ENCODE results near the gene TBC1D22A. TPM values are rescaled to one million over a fixed set of nuclear protein-coding genes. Genes with fewer than 3 reads are reported as not detected.

TBC1D22A gene
- total RNA-seq, 1 donor from 2014 or later: 24.2 TPM

DNA sequence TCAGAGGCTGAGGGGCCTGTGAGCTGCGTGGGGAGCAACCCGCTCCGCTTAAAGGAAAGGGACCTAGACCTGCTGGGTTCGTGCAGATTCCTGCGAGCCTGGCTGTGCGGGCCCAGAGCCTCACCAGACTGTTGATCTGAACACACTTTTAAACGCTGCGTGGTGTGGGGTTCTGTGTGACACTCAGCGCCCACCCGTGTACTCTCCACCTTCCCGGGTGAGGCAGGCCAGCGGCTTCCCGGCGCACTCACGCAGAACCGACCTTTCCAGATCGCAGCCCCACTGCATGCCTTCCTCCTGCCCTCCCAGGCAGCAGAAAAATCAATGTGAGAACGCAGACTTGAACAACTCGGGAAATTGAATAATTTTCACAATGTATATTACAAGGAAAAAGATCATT is 388.6 kb downstream of the TBC1D22A start:
- TF ChIP-seq EZH2 (IDR thresholded peaks at IDR 0.05; ENCODE audit: insufficient read depth, low read length): no peak
- TF ChIP-seq, protein P1, sequence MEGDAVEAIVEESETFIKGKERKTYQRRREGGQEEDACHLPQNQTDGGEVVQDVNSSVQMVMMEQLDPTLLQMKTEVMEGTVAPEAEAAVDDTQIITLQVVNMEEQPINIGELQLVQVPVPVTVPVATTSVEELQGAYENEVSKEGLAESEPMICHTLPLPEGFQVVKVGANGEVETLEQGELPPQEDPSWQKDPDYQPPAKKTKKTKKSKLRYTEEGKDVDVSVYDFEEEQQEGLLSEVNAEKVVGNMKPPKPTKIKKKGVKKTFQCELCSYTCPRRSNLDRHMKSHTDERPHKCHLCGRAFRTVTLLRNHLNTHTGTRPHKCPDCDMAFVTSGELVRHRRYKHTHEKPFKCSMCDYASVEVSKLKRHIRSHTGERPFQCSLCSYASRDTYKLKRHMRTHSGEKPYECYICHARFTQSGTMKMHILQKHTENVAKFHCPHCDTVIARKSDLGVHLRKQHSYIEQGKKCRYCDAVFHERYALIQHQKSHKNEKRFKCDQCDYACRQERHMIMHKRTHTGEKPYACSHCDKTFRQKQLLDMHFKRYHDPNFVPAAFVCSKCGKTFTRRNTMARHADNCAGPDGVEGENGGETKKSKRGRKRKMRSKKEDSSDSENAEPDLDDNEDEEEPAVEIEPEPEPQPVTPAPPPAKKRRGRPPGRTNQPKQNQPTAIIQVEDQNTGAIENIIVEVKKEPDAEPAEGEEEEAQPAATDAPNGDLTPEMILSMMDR (IDR thresholded peaks at IDR 0.05; ENCODE audit: insufficient read depth, low read depth, low read length): no peak
- no peak for DNase-seq (ENCODE audit: low read depth)
- no peaks in the 10 kb centered on the region for H3K79me2 ChIP-seq (ENCODE audit: insufficient read depth, low read length)
- no peaks in the 10 kb centered on the region for H3K27me3 ChIP-seq (ENCODE audit: insufficient read depth, low read length)
- peak overlapping the region; percentile 56 for H3K4me2 ChIP-seq (ENCODE audit: low read length)
- H3K4me3 ChIP-seq (ENCODE audit: insufficient read depth, low read depth, low read length): no peak overlapping the region
- Mint-ChIP-seq H3K27ac (ENCODE audit: unreplicated experiment) (no peak overlapping the region), H3K9me3 (ENCODE audit: unreplicated experiment) (no peaks in the 10 kb centered on the region), H3K36me3 (ENCODE audit: low read depth, unreplicated experiment) (peaks cover 5% of the 10 kb centered on the region), H3K27me3 (ENCODE audit: low read depth, unreplicated experiment) (no peaks in the 10 kb centered on the region), H3K4me3 (ENCODE audit: unreplicated experiment) (no peak overlapping the region), H3K4me1 (ENCODE audit: low read depth, unreplicated experiment) (peaks cover 13% of the 10 kb centered on the region)
- no peak overlapping the region for H2AFZ ChIP-seq (ENCODE audit: low read depth, low read length)
- no peak overlapping the region for H3K27ac ChIP-seq (ENCODE audit: low read depth, low read length)
- no peak overlapping the region for H3K9ac ChIP-seq (ENCODE audit: low read length)
- H3K4me1 ChIP-seq (ENCODE audit: insufficient read depth, low read length): peaks cover 25% of the 10 kb centered on the region
- no peak for FAIRE-seq
- no peaks in the 10 kb centered on the region for H3K36me3 ChIP-seq (ENCODE audit: insufficient read depth, low read length)
- no peaks in the 10 kb centered on the region for H3K9me3 ChIP-seq (ENCODE audit: insufficient read depth, low read depth, low read length)
- no peaks in the 10 kb centered on the region for H4K20me1 ChIP-seq (ENCODE audit: insufficient read depth, low read length)

DNA sequence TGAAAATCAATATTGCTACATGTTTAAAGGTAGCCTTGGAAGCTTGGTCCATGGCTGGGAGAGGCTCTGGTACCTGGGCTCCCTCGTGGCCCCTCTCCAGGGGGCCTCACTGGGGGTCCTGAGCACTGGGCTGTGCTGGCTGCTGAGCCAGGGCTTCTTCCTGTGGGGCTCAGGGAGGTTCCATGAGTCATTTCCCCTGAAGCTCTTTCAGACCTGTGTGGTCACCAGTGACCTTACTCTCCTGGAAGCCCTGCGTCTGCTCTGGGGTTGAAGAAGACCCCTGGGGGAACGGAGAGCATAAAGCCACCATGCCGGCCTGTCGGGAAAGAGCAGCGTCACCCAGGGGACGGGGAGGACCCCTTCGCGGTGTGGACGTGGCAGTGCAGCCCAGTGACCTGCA is 389.0 kb downstream of the TBC1D22A start:
- no peaks in the 10 kb centered on the region for H3K79me2 ChIP-seq (ENCODE audit: insufficient read depth, low read length)
- H3K27ac ChIP-seq (ENCODE audit: low read depth, low read length): no peak overlapping the region
- no peaks in the 10 kb centered on the region for H4K20me1 ChIP-seq (ENCODE audit: insufficient read depth, low read length)
- H3K9me3 ChIP-seq (ENCODE audit: insufficient read depth, low read depth, low read length): no peaks in the 10 kb centered on the region
- peaks cover 13% of the 10 kb centered on the region for H3K4me1 Mint-ChIP-seq (ENCODE audit: low read depth, unreplicated experiment)
- no peak overlapping the region for H3K4me3 ChIP-seq (ENCODE audit: insufficient read depth, low read depth, low read length)
- peak overlapping the region; percentile 56 for H3K4me2 ChIP-seq (ENCODE audit: low read length)
- no peaks in the 10 kb centered on the region for H3K27me3 ChIP-seq (ENCODE audit: insufficient read depth, low read length)
- H3K36me3 Mint-ChIP-seq (ENCODE audit: low read depth, unreplicated experiment): peaks cover 5% of the 10 kb centered on the region
- no peak for FAIRE-seq
- peak; percentile 22 for DNase-seq (ENCODE audit: low read depth)
- TF ChIP-seq, protein P1 (IDR thresholded peaks at IDR 0.05; ENCODE audit: insufficient read depth, low read depth, low read length): no peak
- TF ChIP-seq EZH2 (IDR thresholded peaks at IDR 0.05; ENCODE audit: insufficient read depth, low read length): no peak
- no peaks in the 10 kb centered on the region for H3K27me3 Mint-ChIP-seq (ENCODE audit: low read depth, unreplicated experiment)
- H3K9ac ChIP-seq (ENCODE audit: low read length): no peak overlapping the region
- H2AFZ ChIP-seq (ENCODE audit: low read depth, low read length): no peak overlapping the region
- H3K27ac Mint-ChIP-seq (ENCODE audit: unreplicated experiment): peak overlapping the region; percentile 92
- H3K36me3 ChIP-seq (ENCODE audit: insufficient read depth, low read length): no peaks in the 10 kb centered on the region
- H3K9me3 Mint-ChIP-seq (ENCODE audit: unreplicated experiment): no peaks in the 10 kb centered on the region
- H3K4me3 Mint-ChIP-seq (ENCODE audit: unreplicated experiment): no peak overlapping the region
- peaks cover 25% of the 10 kb centered on the region for H3K4me1 ChIP-seq (ENCODE audit: insufficient read depth, low read length)

DNA sequence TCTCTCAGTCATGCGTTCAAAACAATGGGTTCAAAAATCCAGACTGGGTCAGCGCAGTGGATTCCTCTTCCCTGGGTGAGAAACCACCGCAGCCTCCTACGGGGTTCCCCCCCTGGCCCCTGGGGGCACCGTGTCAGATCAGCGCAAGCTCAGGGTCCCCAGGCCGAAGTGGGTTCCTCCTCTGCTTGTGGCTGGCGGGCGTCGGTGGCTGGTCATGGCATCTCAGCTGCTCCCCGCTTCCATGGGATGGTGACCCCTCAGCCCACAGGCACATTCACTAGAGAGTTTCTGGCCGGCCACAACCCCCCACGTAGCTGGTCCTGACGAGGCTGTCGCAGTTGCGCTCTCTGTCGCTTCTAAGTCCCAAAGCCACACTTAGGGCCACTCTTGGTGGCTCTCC is 389.8 kb downstream of the TBC1D22A start:
- no peak for TF ChIP-seq EZH2 (IDR thresholded peaks at IDR 0.05; ENCODE audit: insufficient read depth, low read length)
- TF ChIP-seq, protein P1 (IDR thresholded peaks at IDR 0.05; ENCODE audit: insufficient read depth, low read depth, low read length): no peak
- Histone ChIP-seq H3K9me3 (ENCODE audit: insufficient read depth, low read depth, low read length) (no peaks in the 10 kb centered on the region), H3K27ac (ENCODE audit: low read depth, low read length) (no peak overlapping the region), H4K20me1 (ENCODE audit: insufficient read depth, low read length) (no peaks in the 10 kb centered on the region), H3K4me3 (ENCODE audit: insufficient read depth, low read depth, low read length) (no peak overlapping the region), H3K4me1 (ENCODE audit: insufficient read depth, low read length) (peaks cover 25% of the 10 kb centered on the region), H3K27me3 (ENCODE audit: insufficient read depth, low read length) (no peaks in the 10 kb centered on the region), H3K36me3 (ENCODE audit: insufficient read depth, low read length) (no peaks in the 10 kb centered on the region), H3K79me2 (ENCODE audit: insufficient read depth, low read length) (no peaks in the 10 kb centered on the region), H3K9ac (ENCODE audit: low read length) (no peak overlapping the region), H3K4me2 (ENCODE audit: low read length) (no peak overlapping the region), H2AFZ (ENCODE audit: low read depth, low read length) (no peak overlapping the region)
- H3K9me3 Mint-ChIP-seq (ENCODE audit: unreplicated experiment): no peaks in the 10 kb centered on the region
- FAIRE-seq: no peak
- no peak overlapping the region for H3K4me3 Mint-ChIP-seq (ENCODE audit: unreplicated experiment)
- H3K27me3 Mint-ChIP-seq (ENCODE audit: low read depth, unreplicated experiment): no peaks in the 10 kb centered on the region
- H3K27ac Mint-ChIP-seq (ENCODE audit: unreplicated experiment): no peak overlapping the region
- H3K36me3 Mint-ChIP-seq (ENCODE audit: low read depth, unreplicated experiment): peaks cover 7% of the 10 kb centered on the region
- peaks cover 13% of the 10 kb centered on the region for H3K4me1 Mint-ChIP-seq (ENCODE audit: low read depth, unreplicated experiment)
- DNase-seq (ENCODE audit: low read depth): no peak

Measured in astrocyte (in vitro differentiated cells and primary cell).